Measurements from ENCODE around the gene DNAAF1. TPM values are rescaled to one million over a fixed set of nuclear protein-coding genes. Genes with fewer than 3 reads are reported as not detected.

Gene DNAAF1
- total and polyA plus RNA-seq, 2 of the 4 experiments (the other 2 are of a cell fraction) = 0.05 TPM; not detected in 1

DNA sequence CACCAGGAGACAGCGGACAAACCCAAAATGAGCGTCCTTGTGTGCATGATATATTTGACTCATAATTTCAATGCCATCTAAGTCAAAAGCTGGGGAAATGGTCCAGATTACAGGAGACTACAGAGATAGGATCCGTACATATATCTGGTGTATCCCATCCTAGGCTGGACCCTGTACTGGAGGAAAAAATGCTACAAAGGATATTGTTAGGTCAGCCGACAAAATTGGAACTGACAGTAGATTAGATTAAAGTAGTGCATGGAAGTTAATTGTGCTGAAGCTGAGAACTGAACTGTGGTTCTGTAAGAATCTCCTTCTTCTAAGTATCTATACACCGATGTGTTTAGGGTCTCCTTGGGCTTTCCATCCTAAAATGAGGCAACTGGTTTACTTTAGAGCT, 70.4 kb downstream of the DNAAF1 start:
- Histone ChIP-seq H2BK20ac (ENCODE audit: low read depth, low read length) (no peak overlapping the region), H3K9ac (ENCODE audit: low read depth, low read length) (no peak overlapping the region), H3K36me3 (ENCODE audit: control insufficient read depth, insufficient read depth, low read length) (no peaks in the 10 kb centered on the region), H3K56ac (ENCODE audit: extremely low read depth, insufficient read depth, low read length) (no peak overlapping the region), H2AK9ac (replicated peaks; ENCODE audit: low read depth, low read length, poor library complexity) (no peak overlapping the region), H3K9me1 (ENCODE audit: insufficient read depth, low read length) (0 out of 2 replicates have a peak, but pooled peaks cover 2% of the 10 kb centered on the region), H2BK120ac (ENCODE audit: low read depth, low read length) (no peak overlapping the region), H3K4me2 (ENCODE audit: low read depth, low read length) (no peak overlapping the region), H3K9me3 (ENCODE audit: control insufficient read depth, insufficient read depth, low read length) (peaks cover 2% of the 10 kb centered on the region; the same call in 1 of the 2 replicates), H2AK5ac (ENCODE audit: low read depth, low read length) (no peak overlapping the region), H4K5ac (ENCODE audit: low read depth, low read length) (no peak overlapping the region), H4K20me1 (ENCODE audit: insufficient read depth, low read length) (no peaks in the 10 kb centered on the region), H3K4me1 (ENCODE audit: control insufficient read depth, insufficient read depth, low read length) (no peaks in the 10 kb centered on the region), H2AFZ (replicated peaks; ENCODE audit: low read length, poor library complexity) (no peak overlapping the region), H3K14ac (replicated peaks; ENCODE audit: low read depth, low read length) (no peak overlapping the region), H3K18ac (ENCODE audit: low read depth, low read length) (no peak overlapping the region), H3K4ac (ENCODE audit: low read depth, low read length) (no peak overlapping the region), H2BK15ac (ENCODE audit: low read depth, low read length) (no peak overlapping the region), H3K27ac (ENCODE audit: insufficient read depth, low read length) (no peak overlapping the region), H4K8ac (ENCODE audit: low read depth in 2 of 2, low read length in 2 of 2) (no peak overlapping the region), H2BK5ac (ENCODE audit: low read depth, low read length, poor library complexity, severe bottlenecking) (no peak overlapping the region), H3K23ac (ENCODE audit: low read depth, low read length) (no peak overlapping the region), H3K79me1 (ENCODE audit: low read depth in 1 of 2, low read length in 2 of 2) (no peaks in the 10 kb centered on the region), H3K4me3 (ENCODE audit: insufficient read depth, low read depth, low read length) (no peak overlapping the region), H4K91ac (ENCODE audit: insufficient read depth, low read depth, low read length) (no peak overlapping the region), H3K27me3 (ENCODE audit: control insufficient read depth, insufficient read depth, low read length) (peaks cover 37% of the 10 kb centered on the region)
- dilution Hi-C loops (cut with HindIII; ENCODE audit: low sequenced_read_pairs, unreplicated experiment) (no loop called here), intact Hi-C loops (cut with micrococcal nuclease) (no loop called here), in situ Hi-C loops (cut with MboI; ENCODE audit: low sequenced_read_pairs) (no loop called here)
- BruUV-seq (replicated peaks) = no TSS peak
- ATAC-seq (ENCODE audit: low read depth) = no peak
- DNase-seq = no peak
- POLR2A ChIA-PET (ENCODE audit: unreplicated experiment) = no interaction called here
- CTCF ChIA-PET = no interaction called here
- TF ChIP-seq RAD21 (IDR thresholded peaks at IDR 0.05; ENCODE audit: low read length) (no peak), POLR2A (IDR thresholded peaks at IDR 0.05; ENCODE audit: low read depth, low read length) (no peak), MAFK (IDR thresholded peaks at IDR 0.05; ENCODE audit: low read depth, low read length) (no peak), MXI1 (IDR thresholded peaks at IDR 0.05; ENCODE audit: borderline replicate concordance, low read depth, low read length) (no peak), SMC3 (IDR thresholded peaks at IDR 0.05; ENCODE audit: low read depth, low read length) (no peak), CHD1 (IDR thresholded peaks at IDR 0.05; ENCODE audit: low read depth, low read length) (no peak), RCOR1 (IDR thresholded peaks at IDR 0.05; ENCODE audit: insufficient replicate concordance, low read length) (no peak), CEBPB (IDR thresholded peaks at IDR 0.05; ENCODE audit: low read depth, low read length) (no peak), FOS (IDR thresholded peaks at IDR 0.05; ENCODE audit: low read depth, low read length) (no peak)
- TF ChIP-seq, protein P1, sequence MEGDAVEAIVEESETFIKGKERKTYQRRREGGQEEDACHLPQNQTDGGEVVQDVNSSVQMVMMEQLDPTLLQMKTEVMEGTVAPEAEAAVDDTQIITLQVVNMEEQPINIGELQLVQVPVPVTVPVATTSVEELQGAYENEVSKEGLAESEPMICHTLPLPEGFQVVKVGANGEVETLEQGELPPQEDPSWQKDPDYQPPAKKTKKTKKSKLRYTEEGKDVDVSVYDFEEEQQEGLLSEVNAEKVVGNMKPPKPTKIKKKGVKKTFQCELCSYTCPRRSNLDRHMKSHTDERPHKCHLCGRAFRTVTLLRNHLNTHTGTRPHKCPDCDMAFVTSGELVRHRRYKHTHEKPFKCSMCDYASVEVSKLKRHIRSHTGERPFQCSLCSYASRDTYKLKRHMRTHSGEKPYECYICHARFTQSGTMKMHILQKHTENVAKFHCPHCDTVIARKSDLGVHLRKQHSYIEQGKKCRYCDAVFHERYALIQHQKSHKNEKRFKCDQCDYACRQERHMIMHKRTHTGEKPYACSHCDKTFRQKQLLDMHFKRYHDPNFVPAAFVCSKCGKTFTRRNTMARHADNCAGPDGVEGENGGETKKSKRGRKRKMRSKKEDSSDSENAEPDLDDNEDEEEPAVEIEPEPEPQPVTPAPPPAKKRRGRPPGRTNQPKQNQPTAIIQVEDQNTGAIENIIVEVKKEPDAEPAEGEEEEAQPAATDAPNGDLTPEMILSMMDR (conservative IDR thresholded peaks at IDR 0.05; ENCODE audit: low read depth, low read length) = no peak
- TF ChIP-seq, protein P2, sequence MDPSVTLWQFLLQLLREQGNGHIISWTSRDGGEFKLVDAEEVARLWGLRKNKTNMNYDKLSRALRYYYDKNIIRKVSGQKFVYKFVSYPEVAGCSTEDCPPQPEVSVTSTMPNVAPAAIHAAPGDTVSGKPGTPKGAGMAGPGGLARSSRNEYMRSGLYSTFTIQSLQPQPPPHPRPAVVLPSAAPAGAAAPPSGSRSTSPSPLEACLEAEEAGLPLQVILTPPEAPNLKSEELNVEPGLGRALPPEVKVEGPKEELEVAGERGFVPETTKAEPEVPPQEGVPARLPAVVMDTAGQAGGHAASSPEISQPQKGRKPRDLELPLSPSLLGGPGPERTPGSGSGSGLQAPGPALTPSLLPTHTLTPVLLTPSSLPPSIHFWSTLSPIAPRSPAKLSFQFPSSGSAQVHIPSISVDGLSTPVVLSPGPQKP (IDR thresholded peaks at IDR 0.05; ENCODE audit: borderline replicate concordance, low read depth, low read length) = no peak
- WGBS, 2 experiments (ENCODE audit: extremely low coverage in 2 of 2, insufficient read length in 1 of 2) = 100% methylated on average over 1 of the region's 5 CpGs; no CpG with 5 or more reads in 1 of the 2 experiments
